ENCODE data around the gene SPPL2B. TPM values are rescaled to one million over a fixed set of nuclear protein-coding genes. Genes with fewer than 3 reads are reported as not detected.

Gene SPPL2B
- total RNA-seq, 1 donor from 2014 or later = 77.0 TPM

GRCh38 chr19:2333807-2334211, 5.3 kb downstream of the SPPL2B start:
- DNase-seq (ENCODE audit: extremely low spot score, unreplicated experiment) = no peak
- Mint-ChIP-seq H3K27me3 (ENCODE audit: unreplicated experiment) (no peaks in the 10 kb centered on the region), H3K4me1 (ENCODE audit: unreplicated experiment) (peaks cover 28% of the 10 kb centered on the region), H3K9me3 (ENCODE audit: unreplicated experiment) (no peaks in the 10 kb centered on the region), H3K27ac (ENCODE audit: unreplicated experiment) (no peak overlapping the region), H3K4me3 (ENCODE audit: unreplicated experiment) (no peak overlapping the region), H3K36me3 (ENCODE audit: unreplicated experiment) (no peaks in the 10 kb centered on the region)
- no peak for TF ChIP-seq CTCF (IDR thresholded peaks at IDR 0.05)

- Mint-ChIP-seq H3K36me3 (ENCODE audit: unreplicated experiment) (no peaks in the 10 kb centered on the region), H3K9me3 (ENCODE audit: unreplicated experiment) (no peaks in the 10 kb centered on the region), H3K27ac (ENCODE audit: unreplicated experiment) (no peak overlapping the region), H3K27me3 (ENCODE audit: unreplicated experiment) (no peaks in the 10 kb centered on the region), H3K4me1 (ENCODE audit: unreplicated experiment) (peaks cover 24% of the 10 kb centered on the region), H3K4me3 (ENCODE audit: unreplicated experiment) (no peak overlapping the region)
- no peak for DNase-seq (ENCODE audit: extremely low spot score, unreplicated experiment)
- TF ChIP-seq CTCF (IDR thresholded peaks at IDR 0.05) = no peak
Observed at GRCh38 chr19:2334426-2334825, 5.9 kb downstream of the SPPL2B start.

GRCh38 chr19:2334986-2335846, 6.7 kb downstream of the SPPL2B start:
- no peak for TF ChIP-seq CTCF (IDR thresholded peaks at IDR 0.05)
- Mint-ChIP-seq H3K4me3 (ENCODE audit: unreplicated experiment) (no peak overlapping the region), H3K27me3 (ENCODE audit: unreplicated experiment) (no peaks in the 10 kb centered on the region), H3K36me3 (ENCODE audit: unreplicated experiment) (no peaks in the 10 kb centered on the region), H3K9me3 (ENCODE audit: unreplicated experiment) (no peaks in the 10 kb centered on the region), H3K27ac (ENCODE audit: unreplicated experiment) (no peak overlapping the region), H3K4me1 (ENCODE audit: unreplicated experiment) (peaks cover 18% of the 10 kb centered on the region)
- DNase-seq (ENCODE audit: extremely low spot score, unreplicated experiment) = no peak

GRCh38 chr19:2335848-2336247, 7.4 kb downstream of the SPPL2B start:
- no peak overlapping the region for H3K27ac Mint-ChIP-seq (ENCODE audit: unreplicated experiment)
- no peaks in the 10 kb centered on the region for H3K9me3 Mint-ChIP-seq (ENCODE audit: unreplicated experiment)
- no peak for TF ChIP-seq CTCF (IDR thresholded peaks at IDR 0.05)
- no peaks in the 10 kb centered on the region for H3K27me3 Mint-ChIP-seq (ENCODE audit: unreplicated experiment)
- no peak overlapping the region for H3K4me3 Mint-ChIP-seq (ENCODE audit: unreplicated experiment)
- DNase-seq (ENCODE audit: extremely low spot score, unreplicated experiment) = no peak
- no peaks in the 10 kb centered on the region for H3K36me3 Mint-ChIP-seq (ENCODE audit: unreplicated experiment)
- H3K4me1 Mint-ChIP-seq (ENCODE audit: unreplicated experiment) = peaks cover 11% of the 10 kb centered on the region

GRCh38 chr19:2336528-2337328, 8.2 kb downstream of the SPPL2B start:
- no peaks in the 10 kb centered on the region for H3K9me3 Mint-ChIP-seq (ENCODE audit: unreplicated experiment)
- H3K27ac Mint-ChIP-seq (ENCODE audit: unreplicated experiment) = no peak overlapping the region
- DNase-seq (ENCODE audit: extremely low spot score, unreplicated experiment) = no peak
- no peak for TF ChIP-seq CTCF (IDR thresholded peaks at IDR 0.05)
- no peaks in the 10 kb centered on the region for H3K36me3 Mint-ChIP-seq (ENCODE audit: unreplicated experiment)
- H3K27me3 Mint-ChIP-seq (ENCODE audit: unreplicated experiment) = no peaks in the 10 kb centered on the region
- peaks cover 6% of the 10 kb centered on the region for H3K4me1 Mint-ChIP-seq (ENCODE audit: unreplicated experiment)
- H3K4me3 Mint-ChIP-seq (ENCODE audit: unreplicated experiment) = no peak overlapping the region

All from osteocyte (in vitro differentiated cells).